ENCODE results near the gene MAPK10. TPM values are rescaled to one million over a fixed set of nuclear protein-coding genes. Genes with fewer than 3 reads are reported as not detected.

The MAPK10 gene
- total and polyA plus RNA-seq, 9 of the 15 experiments (the other 6 are each of a cell fraction or from before 2014, with no cell fraction given), result 0.10 to 0.53 (median 0.18) TPM; not detected in 4

- WGBS (ENCODE audit: insufficient coverage, low coverage, missing lambda C conversion rate), result 0% methylated on average over 4 of the region's 4 CpGs
- no peaks in the 10 kb centered on the region for H3K36me3 ChIP-seq (ENCODE audit: control insufficient read depth, insufficient read depth, low read length)
- H3K4me2 ChIP-seq (ENCODE audit: insufficient read depth, low read length), result no peak overlapping the region
- H4K20me1 ChIP-seq (replicated peaks; ENCODE audit: control insufficient read depth, insufficient read depth, low read length), result no peaks in the 10 kb centered on the region
- intact Hi-C loops (cut with micrococcal nuclease), result no loop called here
- no peak overlapping the region for H3K9ac ChIP-seq (ENCODE audit: insufficient read depth in 1 of 2, low read depth in 2 of 2, low read length in 2 of 2)
- ATAC-seq, result no peak
- DNase-seq (ENCODE audit: extremely low read depth in 1 of 4, low spot score in 3 of 4), result no peak
- BruUV-seq (replicated peaks), result no TSS peak
- H3K79me2 ChIP-seq (ENCODE audit: control insufficient read depth, insufficient read depth, low read length), result no peaks in the 10 kb centered on the region
- H3K4me1 ChIP-seq (replicated peaks in 1 of 2; ENCODE audit: control insufficient read depth in 2 of 2, insufficient read depth in 2 of 2, low read length in 2 of 2), result no peaks in the 10 kb centered on the region
- CTCF ChIA-PET (ENCODE audit: low intra/inter-chr PET ratio), result no interaction called here
- no peak overlapping the region for H3K4me3 ChIP-seq
- FAIRE-seq, result no peak
- no peak overlapping the region for H3K27ac ChIP-seq (ENCODE audit: extremely low read depth, low read depth, low read length)
- in situ Hi-C loops (cut with MboI), result no loop called here
- no peaks in the 10 kb centered on the region for H3K9me3 ChIP-seq (replicated peaks; ENCODE audit: control insufficient read depth, insufficient read depth, low read depth, low read length)
- H2AFZ ChIP-seq (ENCODE audit: low read depth, low read length), result no peak overlapping the region
- H3K27me3 ChIP-seq (ENCODE audit: control insufficient read depth in 2 of 2, insufficient read depth in 2 of 2, low read length in 2 of 2), result no peaks in the 10 kb centered on the region
- H3K9me1 ChIP-seq (ENCODE audit: control insufficient read depth, insufficient read depth, low read length), result no peaks in the 10 kb centered on the region
- no peak for TF ChIP-seq SIX5 (IDR thresholded peaks at IDR 0.05; ENCODE audit: borderline replicate concordance in 1 of 2, insufficient read depth in 1 of 2, low read depth in 1 of 2, low read length in 2 of 2)
- TF ChIP-seq MAFG (tag; conservative IDR thresholded peaks at IDR 0.05), result no peak
- TF ChIP-seq RBM15 (IDR thresholded peaks at IDR 0.05; ENCODE audit: insufficient read depth, low read length), result no peak
- TF ChIP-seq ZNF644 (tag; IDR thresholded peaks at IDR 0.05; ENCODE audit: low read depth), result no peak
- TF ChIP-seq SIN3A (IDR thresholded peaks at IDR 0.05; ENCODE audit: borderline replicate concordance in 2 of 2, control insufficient read depth in 1 of 2, low read depth in 2 of 2, low read length in 2 of 2), result no peak
- TF ChIP-seq MCM7 (IDR thresholded peaks at IDR 0.05), result no peak
- TF ChIP-seq ZZZ3 (IDR thresholded peaks at IDR 0.05), result no peak
- no peak for TF ChIP-seq SMARCC2 (IDR thresholded peaks at IDR 0.05; ENCODE audit: low read depth)
- no peak for TF ChIP-seq ESRRB (CRISPR knock-in tag; IDR thresholded peaks at IDR 0.05; ENCODE audit: borderline replicate concordance)
- no peak for TF ChIP-seq ZNF76 (CRISPR knock-in tag; IDR thresholded peaks at IDR 0.05; ENCODE audit: borderline replicate concordance)
- TF ChIP-seq MEIS2 (IDR thresholded peaks at IDR 0.05; ENCODE audit: partially characterized antibody), result no peak
- no peak for TF ChIP-seq MBD2 (IDR thresholded peaks at IDR 0.05; ENCODE audit: borderline replicate concordance, low read depth)
- TF ChIP-seq BDP1 (IDR thresholded peaks at IDR 0.05; ENCODE audit: insufficient read depth, insufficient read length), result no peak
- no peak for TF ChIP-seq ZNF143 (CRISPR knock-in tag; IDR thresholded peaks at IDR 0.05)
- TF ChIP-seq SMC3 (conservative IDR thresholded peaks at IDR 0.05; ENCODE audit: insufficient read depth, low read depth, low read length), result no peak
- no peak for TF ChIP-seq THRAP3 (IDR thresholded peaks at IDR 0.05; ENCODE audit: borderline replicate concordance)
- POLR2A ChIA-PET, result no interaction called here
These were observed 3.2 kb downstream of the MAPK10 start for GRCh38 chr4:86356425-86357210.
